HG03097 (cell line): ENCODE measurements around the gene RBM19.

Experiments
- ATAC-seq: cut with Tn5 transposase; IDR thresholded peaks from one replicate; pipeline ENCODE4 v1.9.1; 2021; ENCODE audit not compliant: unreplicated experiment, low FRiP score

Gene RBM19

GRCh38 chr12:113860950-113861349 is 105.2 kb downstream of the RBM19 start:
- ATAC-seq, result no peak

GRCh38 chr12:113860059-113860820 is 105.9 kb downstream of the RBM19 start:
- ATAC-seq, result no peak

GRCh38 chr12:113858841-113859386 is 107.2 kb downstream of the RBM19 start:
- no peak for ATAC-seq

- no peak for ATAC-seq
Observed at GRCh38 chr12:113857371-113857770, 108.8 kb downstream of the RBM19 start.

GRCh38 chr12:113855998-113856397 is 110.1 kb downstream of the RBM19 start:
- no peak for ATAC-seq

- ATAC-seq, result no peak
Observed at GRCh38 chr12:113854385-113855142, 111.6 kb downstream of the RBM19 start.

- no peak for ATAC-seq
Observed at GRCh38 chr12:113853491-113853890, 112.6 kb downstream of the RBM19 start.

- ATAC-seq, result no peak
Observed at GRCh38 chr12:113852695-113853490, 113.2 kb downstream of the RBM19 start.

GRCh38 chr12:113852264-113852663 is 113.9 kb downstream of the RBM19 start:
- ATAC-seq, result no peak

GRCh38 chr12:113850309-113851056 is 115.6 kb downstream of the RBM19 start:
- ATAC-seq, result no peak

GRCh38 chr12:113847856-113848255 is 118.3 kb downstream of the RBM19 start:
- no peak for ATAC-seq

- no peak for ATAC-seq
Observed at GRCh38 chr12:113846883-113847755, 119.0 kb downstream of the RBM19 start.

GRCh38 chr12:113845900-113846674 is 120.0 kb downstream of the RBM19 start:
- ATAC-seq, result no peak

GRCh38 chr12:113844495-113845210 is 121.5 kb downstream of the RBM19 start:
- ATAC-seq, result no peak

GRCh38 chr12:113842699-113843098 is 123.4 kb downstream of the RBM19 start:
- no peak for ATAC-seq

- ATAC-seq, result no peak
Observed at GRCh38 chr12:113841786-113842185, 124.3 kb downstream of the RBM19 start.

GRCh38 chr12:113840401-113841042 is 125.6 kb downstream of the RBM19 start:
- ATAC-seq, result no peak
